Measurements from ENCODE around the gene FCF1.

FCF1 gene

DNA sequence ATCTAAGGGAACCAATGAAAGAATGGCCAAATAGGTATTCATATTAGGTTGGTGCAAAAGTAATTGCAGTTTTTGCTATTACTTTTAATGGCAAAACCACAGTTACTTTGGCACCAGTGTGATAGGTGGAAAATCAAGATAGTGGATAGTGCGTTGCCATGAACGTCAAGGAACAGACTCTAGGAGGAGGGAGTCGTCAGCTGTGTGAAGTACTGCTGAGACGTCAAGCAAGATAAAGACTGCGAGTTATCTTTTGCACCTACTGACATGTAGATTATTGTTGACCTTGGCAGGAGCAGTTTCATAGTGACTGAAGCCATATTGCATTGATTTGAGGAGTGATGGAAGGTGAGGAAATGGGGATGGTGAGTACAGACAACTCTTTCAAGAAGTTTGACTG is 58.5 kb downstream of the FCF1 start:
- no peak for DNase-seq

DNA sequence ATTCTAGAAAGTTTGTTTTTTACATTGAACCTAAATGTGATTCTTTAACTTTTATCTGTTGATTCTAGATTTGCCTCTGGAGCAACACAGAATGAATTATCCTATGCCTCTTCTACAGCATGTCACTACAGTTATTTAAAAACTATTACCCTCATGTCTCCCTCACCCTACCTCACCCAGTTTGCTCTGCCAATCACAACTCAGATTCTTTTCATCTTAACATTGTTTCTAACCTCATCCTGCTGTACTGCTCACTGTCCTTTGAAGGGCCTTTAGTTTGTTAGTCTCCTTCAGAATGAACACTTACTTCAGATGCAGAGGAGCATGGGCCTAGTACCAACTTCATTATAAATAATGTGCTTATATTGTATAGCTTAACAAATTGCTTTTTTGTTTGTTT is 71.7 kb downstream of the FCF1 start:
- no peak for DNase-seq

DNA sequence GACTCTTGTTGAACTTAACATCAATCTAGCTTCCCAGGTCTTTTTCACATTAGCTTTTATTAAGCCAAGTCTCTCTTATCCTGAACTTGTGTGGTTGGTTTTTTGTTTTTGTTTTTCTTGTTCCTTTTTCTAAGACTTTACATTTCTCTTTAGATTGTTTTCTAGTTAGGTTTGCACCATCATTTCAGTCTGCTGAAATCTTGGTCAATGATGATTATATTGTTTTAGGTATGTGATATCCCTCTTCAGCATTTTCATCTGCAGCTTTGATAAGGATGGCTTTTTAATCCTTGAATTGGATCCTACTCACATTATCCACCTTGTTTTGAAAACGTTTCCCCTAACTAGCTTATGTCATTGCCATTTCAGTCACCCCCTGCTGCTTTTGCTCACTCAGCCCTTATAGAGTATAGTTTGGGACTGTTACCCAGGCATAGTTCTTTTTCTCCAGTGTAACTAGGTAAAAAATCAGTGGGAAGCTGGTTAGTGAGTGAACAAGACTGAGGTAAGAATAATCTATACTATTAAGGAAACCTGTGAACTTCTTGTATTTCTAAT is 72.2 kb downstream of the FCF1 start:
- no peak for DNase-seq

DNA sequence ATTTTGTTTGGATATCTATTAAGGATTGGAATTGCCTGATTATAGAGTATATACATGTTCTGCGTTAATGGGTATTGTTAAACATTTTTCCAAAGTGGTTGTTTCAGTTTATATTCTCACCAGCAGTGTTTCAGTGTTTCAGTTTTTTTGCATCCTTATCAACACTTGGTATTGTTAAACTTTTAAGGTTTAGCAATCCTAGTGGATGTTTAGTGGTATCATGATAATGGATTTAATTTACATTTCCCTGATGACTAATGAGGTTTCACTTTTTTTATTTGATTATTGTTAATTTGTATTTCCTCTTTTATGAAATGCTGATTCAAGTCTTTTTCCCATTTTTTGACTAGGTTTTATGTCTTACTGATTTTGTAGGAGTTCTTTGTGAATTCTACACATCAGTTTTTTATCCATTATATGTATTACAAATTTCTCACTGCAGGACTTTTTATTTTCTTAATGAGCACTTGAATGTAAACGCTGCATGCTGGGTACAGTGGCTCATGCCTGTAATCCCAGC is 73.9 kb downstream of the FCF1 start:
- no peak for DNase-seq

All from CD4-positive, alpha-beta T cell treated with Interferon alpha-2 for 1 hour (primary cell).